ENCODE results near the gene RNU4-1.
"Not testable (repeated sequence)": the region's sequence is repeated elsewhere in the genome, so short reads cannot be mapped to it uniquely, and the experiment has no call there.

RNU4-1 gene

DNA sequence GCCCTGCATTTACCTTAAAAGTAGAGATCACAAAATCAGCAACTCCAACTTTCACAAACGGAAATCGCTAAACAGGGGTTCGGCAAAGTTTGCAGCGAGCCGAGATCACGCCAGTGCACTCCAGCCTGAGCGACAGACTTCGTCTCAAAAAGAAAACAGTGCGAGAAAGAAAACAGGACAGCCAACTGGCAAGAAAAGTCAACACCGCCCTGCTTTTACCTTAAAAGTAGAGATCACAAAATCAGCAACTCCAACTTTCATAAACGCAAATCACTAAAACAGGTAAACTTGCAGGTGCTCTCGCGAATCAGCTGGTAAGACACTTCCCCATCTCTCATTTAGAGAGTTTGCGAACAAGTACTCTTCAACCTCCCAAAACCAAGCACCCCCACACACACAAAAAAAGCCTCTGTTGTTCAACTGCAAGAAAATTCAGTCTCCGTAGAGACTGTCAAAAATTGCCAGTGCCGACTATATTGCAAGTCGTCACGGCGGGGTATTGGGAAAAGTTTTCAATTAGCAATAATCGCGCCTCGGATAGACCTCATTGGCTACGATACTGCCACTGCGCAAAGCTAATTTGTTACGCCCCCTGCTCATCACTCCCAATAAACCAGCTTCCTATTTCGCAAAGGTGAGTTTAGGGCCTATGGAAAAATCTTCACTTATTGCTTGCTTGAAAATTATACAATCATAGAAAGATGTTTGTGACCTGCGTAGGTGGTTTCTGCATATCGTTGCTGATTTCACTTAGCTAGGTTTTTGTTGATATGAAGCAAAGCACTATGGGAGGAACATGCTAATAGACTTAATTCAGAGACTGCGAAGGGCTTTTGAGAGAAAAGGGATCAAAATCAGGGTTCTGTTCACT is at the start of gene RNU4-1:
TSS of gene RNU4-1 (minus strand) at position 577 of the 871 bp plus-strand sequence.
- DNase-seq: peak; percentile 89 to 96

- DNase-seq: no peak
Observed at GRCh38 chr12:120342175-120343038, 49.4 kb upstream of the RNU4-1 start.

DNA sequence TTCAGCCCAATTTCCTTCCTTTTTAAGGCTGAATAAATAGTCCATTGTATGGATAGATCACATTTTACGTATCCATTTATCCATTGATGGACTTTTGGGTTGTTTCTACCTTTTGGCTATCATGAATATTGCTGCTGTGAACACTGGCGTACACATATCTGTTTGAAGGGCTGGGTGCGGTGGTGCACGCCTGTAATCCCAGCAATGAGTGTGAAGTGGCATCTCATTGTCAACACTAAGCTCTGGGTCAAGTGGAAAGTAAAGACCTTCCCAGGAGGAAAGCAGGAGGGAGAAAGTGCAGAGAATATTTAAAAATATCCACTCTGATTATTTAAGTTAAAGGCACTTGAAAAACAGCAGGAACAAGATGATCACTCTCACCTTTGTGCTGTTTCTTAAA is 46.2 kb upstream of the RNU4-1 start:
- no peak for DNase-seq

GRCh38 chr12:120337730-120338129 is 44.7 kb upstream of the RNU4-1 start:
- DNase-seq: no peak

DNA sequence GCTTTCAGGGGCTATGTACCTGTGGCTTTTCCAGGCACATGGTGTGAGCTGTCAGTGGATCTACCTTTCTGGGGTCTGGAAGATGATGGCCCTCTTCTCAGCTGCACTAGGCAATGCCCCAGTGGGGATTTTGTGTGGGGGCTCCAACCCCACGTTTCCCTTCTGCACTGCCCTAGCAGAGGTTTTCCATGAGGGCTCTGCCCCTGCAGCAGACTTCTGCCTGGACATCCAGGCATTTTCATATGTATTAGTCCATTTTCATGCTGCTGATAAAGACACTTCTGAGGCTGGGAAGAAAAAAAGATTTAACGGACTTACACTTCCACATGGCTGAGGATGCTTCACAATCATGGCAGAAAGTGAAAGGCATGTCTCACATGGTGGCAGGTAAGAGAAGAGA is 43.4 kb upstream of the RNU4-1 start:
- DNase-seq: not testable (repeated sequence)

DNA sequence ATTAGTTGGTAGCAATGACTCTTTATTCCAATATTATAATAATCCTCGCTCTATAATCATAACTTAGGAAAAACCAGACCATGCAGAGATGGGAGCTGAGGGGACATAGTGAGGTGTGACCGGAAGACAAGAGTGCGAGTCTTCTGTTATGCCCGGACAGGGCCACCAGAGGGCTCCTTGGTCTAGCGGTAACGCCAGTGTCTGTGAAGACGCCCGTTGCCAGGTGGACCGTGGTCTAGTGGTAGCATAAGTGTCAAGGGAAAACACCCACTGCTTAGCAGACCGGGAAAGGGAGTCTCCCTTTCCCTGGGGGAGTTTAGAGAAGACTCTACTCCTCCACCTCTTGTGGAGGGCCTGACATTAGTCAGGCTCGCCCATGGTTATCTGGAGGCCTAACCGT is 42.4 kb upstream of the RNU4-1 start:
- DNase-seq: not testable (repeated sequence)

DNA sequence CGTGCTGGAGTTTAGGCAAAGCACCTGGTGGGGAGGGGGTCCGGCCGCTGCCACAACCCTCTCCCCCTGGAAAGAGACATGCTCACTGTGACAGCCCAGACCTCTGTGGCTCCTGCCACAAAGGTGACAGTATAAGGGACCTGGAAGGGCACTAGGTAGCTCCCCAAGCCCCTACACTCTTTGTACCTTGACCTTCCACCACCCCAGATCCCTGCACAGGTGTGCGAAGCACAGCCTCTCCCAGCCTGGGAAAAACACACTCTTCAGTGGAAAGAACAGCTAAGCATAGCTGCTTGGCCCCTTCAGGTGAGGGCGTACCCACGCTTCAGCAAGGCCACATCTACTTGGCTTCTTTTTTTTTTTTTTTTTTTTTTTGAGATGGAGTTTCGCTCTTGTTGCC is 39.5 kb upstream of the RNU4-1 start:
- no peak for DNase-seq

DNA sequence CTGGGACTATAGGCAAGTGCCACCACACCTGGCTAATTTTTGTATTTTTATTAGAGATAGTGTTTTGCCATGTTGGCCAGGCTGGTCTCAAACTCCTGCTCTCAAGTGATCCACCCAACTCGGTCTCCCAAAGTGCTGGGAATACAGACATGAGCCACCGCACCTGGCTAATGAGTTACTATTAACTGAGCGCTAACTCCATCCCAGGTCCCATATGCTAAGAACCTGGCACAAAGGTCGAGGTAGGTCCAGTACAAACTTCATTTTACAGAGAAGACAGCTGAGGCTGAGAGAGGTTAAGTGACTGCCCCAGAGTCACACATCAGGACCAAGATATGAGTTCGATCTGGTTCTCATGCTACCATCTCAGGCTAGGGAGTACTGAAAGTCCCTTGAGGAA is 39.0 kb upstream of the RNU4-1 start:
- DNase-seq: no peak

DNA sequence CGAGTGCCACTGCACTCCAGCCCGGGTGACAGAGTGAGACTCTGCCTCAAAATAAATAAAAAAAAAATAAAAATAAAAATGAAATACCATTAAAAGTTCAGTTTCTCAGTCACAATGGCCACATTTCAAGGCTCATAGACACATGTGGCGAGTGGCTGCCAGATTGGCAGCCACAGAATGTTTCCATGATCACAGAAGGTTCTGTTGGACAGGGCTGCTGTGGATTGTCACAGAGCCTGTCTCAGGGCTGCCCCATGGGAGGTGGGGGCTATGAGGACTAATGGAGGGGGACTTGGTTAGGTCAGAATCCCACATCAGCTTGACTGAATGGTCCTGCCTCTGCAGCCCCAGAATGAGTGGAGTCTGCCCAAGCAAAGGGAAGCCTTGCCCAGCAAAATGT is 38.4 kb upstream of the RNU4-1 start:
- no peak for DNase-seq

GRCh38 chr12:120328228-120328627 is 35.2 kb upstream of the RNU4-1 start:
- no peak for DNase-seq

- DNase-seq: no peak
Observed at GRCh38 chr12:120327593-120327992, 34.6 kb upstream of the RNU4-1 start, which contains the start of gene PLA2G1B. Gene PLA2G1B (minus strand): TSS chr12:120327779. CDS start chr12:120327753, 26 bp downstream.

DNA sequence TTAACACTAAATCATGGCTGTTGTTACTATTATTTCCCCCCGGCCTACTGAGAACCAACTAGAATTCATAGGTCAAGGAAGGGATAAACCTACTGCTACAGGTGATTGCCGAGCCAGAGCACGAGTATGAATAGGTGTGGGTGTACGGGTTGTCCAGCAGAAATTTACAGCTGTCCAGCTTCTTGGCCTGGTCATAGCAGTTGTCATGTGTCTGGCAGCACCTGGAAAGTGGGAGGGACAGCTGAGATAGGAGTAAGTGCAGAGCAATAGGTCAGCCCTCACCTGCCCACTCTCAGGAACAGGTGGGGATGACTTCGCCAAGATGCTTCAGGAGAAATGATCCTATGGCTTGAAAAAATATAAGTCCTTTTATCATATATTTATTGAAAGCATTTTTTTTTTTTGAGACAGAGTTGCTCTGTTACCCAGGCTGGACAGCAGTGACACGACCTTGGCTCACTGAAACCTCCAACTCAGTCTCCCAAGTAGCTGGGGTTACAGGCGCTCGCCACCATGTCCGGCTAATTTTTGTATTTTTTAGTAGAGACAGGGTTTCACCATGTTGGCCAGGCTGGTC is 31.9 kb upstream of the RNU4-1 start:
- DNase-seq: no peak

- DNase-seq: no peak
Observed at GRCh38 chr12:120323772-120324171, 30.7 kb upstream of the RNU4-1 start.

DNA sequence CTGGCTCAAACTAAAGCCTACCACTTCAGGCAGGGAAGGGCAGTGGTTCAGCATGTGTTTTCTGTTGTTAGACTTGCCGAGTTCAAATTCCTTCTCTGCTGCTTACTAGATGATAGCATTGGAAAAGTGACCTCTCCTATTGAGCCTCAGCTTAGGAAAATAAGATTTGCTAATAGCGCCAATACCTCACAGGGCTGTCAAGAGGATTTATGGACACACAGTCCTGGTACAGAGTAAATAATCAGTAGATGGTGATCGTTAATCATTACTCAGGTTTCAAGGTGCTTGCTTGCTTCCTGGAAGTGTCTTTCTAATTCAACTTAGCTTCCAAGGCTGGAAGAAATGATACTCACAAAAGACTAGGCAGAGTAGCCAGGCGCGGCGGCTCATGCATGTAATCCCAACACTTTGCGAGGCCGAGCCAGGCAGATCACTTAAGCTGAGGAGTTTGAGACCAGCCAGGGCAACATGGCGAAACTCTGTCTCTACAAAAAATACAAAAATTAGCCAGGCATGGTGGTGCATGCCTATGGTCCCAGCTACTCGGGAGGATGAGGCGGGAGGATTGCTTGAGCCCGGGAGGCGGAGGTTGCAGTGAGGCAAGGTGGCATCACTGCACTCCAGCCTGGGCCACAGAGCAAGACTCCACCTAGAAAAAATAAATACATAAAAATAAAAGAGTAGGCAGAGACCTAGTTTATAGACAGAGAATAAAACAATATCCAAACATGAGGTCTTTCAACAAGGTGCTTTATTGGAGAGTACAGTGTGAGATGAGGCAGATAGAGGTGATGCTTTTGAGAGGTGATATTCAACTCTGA is 28.6 kb upstream of the RNU4-1 start:
- DNase-seq: no peak

DNA sequence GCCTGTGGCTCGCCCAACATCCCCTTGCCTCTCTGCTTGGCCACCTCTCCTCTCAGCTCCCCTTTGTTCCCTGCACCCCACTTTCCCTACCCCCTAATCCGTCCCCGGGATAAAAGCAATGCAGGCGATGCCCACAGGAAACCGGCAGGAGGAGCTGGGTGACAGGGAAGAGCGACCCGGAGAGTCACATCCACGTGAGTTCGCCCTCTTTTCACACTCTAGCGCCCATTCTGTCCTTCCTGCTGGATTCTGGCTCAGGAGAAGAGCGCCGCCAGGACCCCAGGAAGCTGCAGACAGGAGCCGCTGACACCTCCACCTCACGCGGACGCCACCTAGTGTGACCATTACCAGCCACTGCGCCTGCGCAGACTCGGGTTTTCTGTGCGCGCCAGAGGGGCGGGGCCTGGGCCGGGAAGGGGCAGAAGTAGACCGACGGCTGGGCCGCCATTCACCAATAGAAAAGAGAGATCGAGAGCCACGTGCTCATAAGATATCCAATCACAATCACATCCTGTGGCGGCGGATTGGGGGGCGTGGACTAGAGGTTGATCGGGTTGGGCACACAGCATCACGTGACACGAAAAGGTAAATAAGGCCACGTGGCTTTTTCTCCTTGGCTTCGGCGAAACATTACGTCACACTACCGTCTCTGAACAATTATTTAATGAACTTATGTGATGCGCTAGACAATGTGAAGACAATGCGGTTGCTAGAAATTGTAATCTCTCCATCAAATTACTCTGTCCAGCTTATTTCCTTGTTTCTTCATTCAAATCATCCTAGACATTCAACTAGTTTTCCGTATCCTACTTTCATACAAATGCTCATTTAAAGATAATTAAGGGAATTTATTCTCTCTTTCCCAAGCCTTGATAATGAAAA is 24.4 kb upstream of the RNU4-1 start:
- peak; percentile 99 to 100 for DNase-seq

DNA sequence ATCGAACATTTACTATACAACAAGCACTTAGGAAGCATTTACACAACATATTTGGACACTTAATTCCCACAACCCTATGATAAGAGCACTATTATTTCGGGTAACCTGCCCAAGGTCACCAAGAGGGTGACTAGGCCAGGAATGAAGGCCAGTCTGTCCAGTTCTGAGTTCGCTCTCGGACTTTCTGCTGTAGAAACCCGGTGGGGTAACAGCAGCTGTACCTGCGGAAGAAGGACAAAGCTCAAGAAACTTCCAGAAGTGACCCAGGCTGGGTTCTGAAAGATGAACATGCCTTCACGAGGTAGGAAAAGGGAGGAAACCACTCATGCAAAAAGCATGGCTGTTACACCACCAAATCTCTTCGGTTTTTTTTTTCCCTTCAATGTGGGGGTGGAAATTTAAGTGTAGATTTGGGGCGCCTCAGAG is 23.8 kb upstream of the RNU4-1 start:
- peak in 1 of 2 experiments; percentile 43 for DNase-seq

- DNase-seq: peak in 1 of 2 experiments; percentile 19
Observed at GRCh38 chr12:120314220-120314619, 21.2 kb upstream of the RNU4-1 start.

DNA sequence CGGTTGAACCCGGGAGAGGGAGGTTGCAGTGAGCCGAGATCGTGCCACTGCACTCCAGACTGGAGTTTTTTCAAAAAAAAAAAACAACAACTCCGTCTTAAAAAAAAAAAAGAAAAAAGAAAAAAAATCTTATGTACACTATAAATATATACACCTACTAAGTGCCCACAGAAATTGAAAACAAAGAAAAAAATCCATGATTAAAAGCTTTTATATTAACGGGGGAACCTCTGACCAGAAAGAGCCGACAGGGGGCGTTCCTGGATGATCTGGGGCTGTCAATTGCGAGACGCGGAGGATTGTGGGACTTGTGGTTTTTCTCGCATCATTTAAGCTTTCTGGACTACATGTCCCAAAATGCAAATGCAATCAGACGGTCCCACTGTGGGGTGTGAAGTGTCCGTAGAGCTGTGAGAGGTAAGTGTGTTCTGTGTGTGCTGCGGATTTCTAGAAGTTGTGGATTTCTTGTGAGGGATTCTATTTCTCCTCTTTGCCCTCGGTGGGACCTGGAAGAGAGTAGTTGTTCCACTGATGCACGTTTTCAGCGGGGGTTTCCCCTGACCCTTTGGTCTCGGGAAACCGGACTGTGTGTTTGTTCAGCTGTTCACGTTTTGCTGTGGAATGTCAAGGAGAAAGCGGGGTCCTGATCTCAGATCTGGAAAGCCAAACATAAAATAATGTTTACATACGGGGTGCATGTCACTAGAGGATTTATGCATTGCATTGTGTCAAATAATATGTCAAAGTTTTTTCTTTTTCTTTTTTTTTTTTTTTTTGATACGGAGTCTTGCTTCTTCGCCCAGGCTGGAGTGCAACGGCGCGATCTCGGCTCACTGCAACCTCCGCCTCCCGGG is 9.2 kb upstream of the RNU4-1 start, which contains the start of gene SIRT4:
TSS of gene SIRT4 (plus strand) at position 360 of the 854 bp plus-strand sequence. CDS start 1,241 bp downstream, outside the sequence.
- peak; percentile 85 to 95 for DNase-seq

GRCh38 chr12:120292411-120292660 is 701 bp downstream of the RNU4-1 start:
- DNase-seq: no peak

GRCh38 chr12:120290609-120291305 is 2.3 kb downstream of the RNU4-1 start:
- peak; percentile 91 to 98 for DNase-seq

Measured in SW 1271 (cell line).